Body of pancreas (tissue), 4 donors: ENCODE measurements around the gene KIRREL2.

ENCODE experiments used
- POLR2A ChIP-seq, 3 donors: fragments of 450-650 bp; IDR thresholded peaks; one replicate each; pipeline ENCODE4 v1.6.1; 2016; ENCODE audit warnings: antibody characterized with exemption in 3 of 3, mild to moderate bottlenecking in 2 of 3
- TF ChIP-seq, protein P1 (sequence below), 7 experiments: fragments of 450-650 bp in 4 of 7; fragments of 200-600 bp in 3 of 7; sonication (generic) in 3 of 7; IDR thresholded peaks; one replicate each; pipeline ENCODE4 v1.5.1; 2016 to 2019; ENCODE audit warnings: antibody characterized with exemption in 7 of 7

GRCh38 chr19:35852029-35852780 is 4.5 kb upstream of the KIRREL2 start, which contains the start of gene NPHS1:
- TF ChIP-seq POLR2A (IDR thresholded peaks at IDR 0.05): peak in 1 of 3 donors; percentile 38
- TF ChIP-seq, protein P1, sequence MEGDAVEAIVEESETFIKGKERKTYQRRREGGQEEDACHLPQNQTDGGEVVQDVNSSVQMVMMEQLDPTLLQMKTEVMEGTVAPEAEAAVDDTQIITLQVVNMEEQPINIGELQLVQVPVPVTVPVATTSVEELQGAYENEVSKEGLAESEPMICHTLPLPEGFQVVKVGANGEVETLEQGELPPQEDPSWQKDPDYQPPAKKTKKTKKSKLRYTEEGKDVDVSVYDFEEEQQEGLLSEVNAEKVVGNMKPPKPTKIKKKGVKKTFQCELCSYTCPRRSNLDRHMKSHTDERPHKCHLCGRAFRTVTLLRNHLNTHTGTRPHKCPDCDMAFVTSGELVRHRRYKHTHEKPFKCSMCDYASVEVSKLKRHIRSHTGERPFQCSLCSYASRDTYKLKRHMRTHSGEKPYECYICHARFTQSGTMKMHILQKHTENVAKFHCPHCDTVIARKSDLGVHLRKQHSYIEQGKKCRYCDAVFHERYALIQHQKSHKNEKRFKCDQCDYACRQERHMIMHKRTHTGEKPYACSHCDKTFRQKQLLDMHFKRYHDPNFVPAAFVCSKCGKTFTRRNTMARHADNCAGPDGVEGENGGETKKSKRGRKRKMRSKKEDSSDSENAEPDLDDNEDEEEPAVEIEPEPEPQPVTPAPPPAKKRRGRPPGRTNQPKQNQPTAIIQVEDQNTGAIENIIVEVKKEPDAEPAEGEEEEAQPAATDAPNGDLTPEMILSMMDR (IDR thresholded peaks at IDR 0.05): no peak
